Measurements from ENCODE around the gene ACOX2. TPM values are rescaled to one million over a fixed set of nuclear protein-coding genes. Genes with fewer than 3 reads are reported as not detected.
"Not testable (repeated sequence)": the region's sequence is repeated elsewhere in the genome, so short reads cannot be mapped to it uniquely, and the experiment has no call there.

Gene ACOX2
- total RNA-seq, 1 experiment from 2014 or later, result 3.8 TPM

GRCh38 chr3:58535531-58536500 lies 1.2 kb downstream of the ACOX2 start:
- DNase-seq (ENCODE audit: low spot score), result no peak

DNA sequence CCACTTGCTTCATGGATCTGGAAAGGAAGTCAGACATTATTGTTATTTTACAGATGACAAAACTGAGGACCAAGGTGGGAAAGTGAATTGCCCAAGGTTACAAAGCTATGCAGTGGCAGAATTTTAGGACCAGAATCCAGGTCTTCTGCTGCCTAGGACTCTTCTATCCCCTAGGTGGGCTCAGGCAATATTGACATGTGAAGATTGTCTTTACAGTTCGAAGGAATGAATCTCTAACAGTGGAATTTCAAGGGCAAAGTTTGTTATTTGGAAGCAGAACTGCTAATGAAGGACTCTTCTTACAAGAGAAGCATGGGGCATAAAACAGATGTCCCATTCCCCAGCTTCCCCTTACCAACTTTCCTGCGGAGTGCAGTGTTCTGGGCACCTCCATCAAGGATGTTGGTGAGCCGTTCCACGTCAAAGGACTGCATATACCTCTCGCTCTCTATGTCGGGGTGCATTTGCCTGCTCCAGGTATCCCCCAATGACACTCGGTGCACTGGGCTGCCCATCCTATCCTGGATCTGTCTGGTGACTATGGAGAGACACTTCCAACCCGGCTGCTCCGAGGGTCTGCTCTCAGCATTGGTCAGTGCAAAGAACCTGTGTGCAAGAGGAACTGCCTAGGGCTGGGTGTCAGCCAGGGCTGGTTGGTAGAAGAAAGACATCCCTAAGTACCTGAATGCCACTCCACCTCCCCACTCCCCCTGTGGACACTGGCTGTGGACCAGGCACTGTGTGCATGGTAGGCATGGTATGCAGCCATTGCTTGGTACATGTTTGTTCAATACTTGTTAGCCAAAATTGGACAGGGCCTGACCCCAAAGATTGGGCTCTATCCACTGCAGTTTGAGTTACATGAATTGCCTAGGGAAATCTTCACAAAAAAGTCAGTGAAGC lies 2.1 kb downstream of the ACOX2 start:
- DNase-seq (ENCODE audit: low spot score), result no peak

- peak; percentile 48 for DNase-seq (ENCODE audit: low spot score)
Measured at GRCh38 chr3:58532794-58533220, 4.2 kb downstream of the ACOX2 start.

- DNase-seq (ENCODE audit: low spot score), result no peak
Measured at GRCh38 chr3:58531956-58532355, 5.0 kb downstream of the ACOX2 start.

DNA sequence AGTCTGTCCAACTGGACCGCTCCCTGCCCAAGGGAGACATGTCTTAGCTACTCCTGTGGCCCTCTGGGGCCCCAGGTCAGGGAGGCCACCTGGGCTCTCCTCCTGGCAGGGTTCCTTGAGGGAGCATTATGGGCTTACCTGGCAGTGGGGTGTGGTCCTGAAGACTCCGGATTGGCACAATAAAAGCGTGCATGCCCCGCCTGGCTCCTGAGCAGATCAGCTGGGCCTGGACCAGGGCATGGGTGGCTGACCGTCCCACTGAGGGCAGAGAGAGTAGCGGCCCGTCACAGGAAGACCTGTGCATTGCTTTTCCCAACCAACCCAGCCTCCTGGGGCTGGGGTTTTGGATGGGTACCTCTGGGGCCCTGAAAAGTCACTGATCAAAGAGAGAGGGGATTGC lies 5.4 kb downstream of the ACOX2 start:
- no peak for DNase-seq (ENCODE audit: low spot score)

DNA sequence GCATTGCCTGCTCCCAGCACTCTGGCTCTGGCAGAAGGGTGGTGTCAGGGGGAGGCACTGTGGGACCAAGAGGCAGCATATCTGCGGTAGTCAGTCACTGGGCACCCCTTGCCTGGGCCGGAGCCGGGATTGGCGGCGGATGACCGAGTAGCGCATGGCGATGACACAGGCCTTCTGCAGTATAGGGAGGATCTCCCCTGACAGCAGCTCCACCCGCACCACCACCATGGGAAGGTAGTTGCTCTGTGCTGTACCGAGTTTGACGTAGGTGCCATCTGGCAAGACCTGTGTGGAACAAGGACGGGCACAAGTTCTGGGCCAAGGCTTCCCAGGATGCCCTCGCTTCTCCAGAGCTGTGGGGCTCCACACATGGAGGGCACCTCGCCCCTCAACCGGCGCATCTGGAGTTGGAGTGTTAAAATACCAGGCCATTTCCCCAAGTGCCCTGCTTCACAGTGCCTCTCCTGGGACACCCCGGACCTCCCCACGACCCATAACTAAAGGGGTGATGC lies 6.6 kb downstream of the ACOX2 start:
- no peak for DNase-seq (ENCODE audit: low spot score)

- no peak for DNase-seq (ENCODE audit: low spot score)
Measured at GRCh38 chr3:58529516-58530353, 7.3 kb downstream of the ACOX2 start.

DNA sequence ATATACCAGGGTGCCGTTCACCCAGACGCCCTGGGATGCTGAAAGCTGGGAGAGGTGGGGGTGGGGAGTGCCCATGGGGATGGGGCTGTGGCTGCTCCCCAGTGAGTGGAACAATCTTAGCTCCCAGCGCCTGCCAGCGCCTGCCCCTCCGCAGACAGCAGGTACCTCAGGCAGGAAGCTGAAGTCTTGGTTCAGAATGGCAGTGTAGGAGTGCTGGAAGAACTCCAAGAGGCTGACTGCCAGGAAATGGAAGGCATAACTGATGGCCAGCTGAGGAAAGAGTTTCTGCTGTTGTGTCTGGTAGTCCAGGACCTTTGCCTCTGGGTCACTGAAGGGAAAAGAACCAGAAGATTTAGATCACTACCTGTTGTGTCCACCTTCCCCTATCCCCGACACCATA lies 8.4 kb downstream of the ACOX2 start:
- peak; percentile 53 for DNase-seq (ENCODE audit: low spot score)

DNA sequence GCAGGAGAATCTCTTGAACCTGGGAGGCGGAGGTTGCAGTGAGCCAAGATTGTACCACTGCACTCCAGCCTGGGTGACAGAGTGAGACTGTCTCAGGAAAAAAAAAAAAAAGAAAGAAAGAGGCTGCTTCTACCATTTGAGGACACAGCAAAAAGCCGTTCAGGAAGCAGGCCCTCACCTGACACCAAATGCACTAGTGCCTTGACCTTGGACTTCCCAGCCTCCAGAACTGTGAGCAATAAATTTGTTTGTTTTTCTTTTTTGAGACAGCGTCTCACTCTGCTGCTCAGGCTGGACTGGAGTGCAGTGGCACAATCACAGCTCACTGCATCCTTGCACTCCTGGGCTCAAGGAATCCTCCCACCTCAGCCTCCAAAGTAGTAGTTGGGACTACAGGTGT lies 9.6 kb downstream of the ACOX2 start:
- not testable (repeated sequence) for DNase-seq (ENCODE audit: low spot score)

- peak; percentile 89 for DNase-seq (ENCODE audit: low spot score)
Measured at GRCh38 chr3:58526515-58526957, 10.5 kb downstream of the ACOX2 start.

DNA sequence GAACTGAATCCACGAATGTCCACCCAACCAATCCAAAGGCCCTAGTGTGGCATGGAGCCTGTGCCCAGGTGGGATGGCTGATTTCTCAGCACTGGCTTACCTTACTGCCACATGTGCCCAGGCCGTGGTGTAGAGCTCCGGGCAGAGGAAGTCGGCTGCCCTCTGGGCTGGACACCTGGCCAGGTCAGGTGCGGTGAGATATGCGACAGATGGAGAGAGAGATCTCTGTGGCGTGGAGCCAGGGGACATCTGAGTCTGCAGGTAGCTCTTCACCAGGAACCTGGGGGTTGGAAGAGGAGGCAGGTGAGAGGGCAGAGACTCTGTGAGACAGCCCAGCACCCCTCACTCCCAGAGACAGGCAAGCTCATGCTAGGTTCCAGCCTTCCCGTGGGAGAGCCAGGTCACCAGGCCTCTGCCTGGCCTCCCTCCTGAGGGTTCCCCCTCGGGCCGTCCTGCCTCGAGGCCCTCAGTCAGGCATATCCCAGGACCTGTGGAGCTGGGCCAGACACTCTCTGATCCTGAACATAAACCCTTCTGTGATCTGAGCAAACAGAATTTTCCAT lies 12.6 kb downstream of the ACOX2 start:
- no peak for DNase-seq (ENCODE audit: low spot score)

GRCh38 chr3:58522759-58523425 lies 14.1 kb downstream of the ACOX2 start:
- DNase-seq (ENCODE audit: low spot score), result no peak

- DNase-seq (ENCODE audit: low spot score), result no peak
Measured at GRCh38 chr3:58521917-58522631, 14.9 kb downstream of the ACOX2 start.

- DNase-seq (ENCODE audit: low spot score), result no peak
Measured at GRCh38 chr3:58521336-58521670, 15.7 kb downstream of the ACOX2 start.

- peak; percentile 32 for DNase-seq (ENCODE audit: low spot score)
Measured at GRCh38 chr3:58520403-58521335, 16.3 kb downstream of the ACOX2 start.

GRCh38 chr3:58519668-58520402 lies 17.2 kb downstream of the ACOX2 start:
- DNase-seq (ENCODE audit: low spot score), result no peak

- no peak for DNase-seq (ENCODE audit: low spot score)
Measured at GRCh38 chr3:58518291-58518789, 18.6 kb downstream of the ACOX2 start.

GRCh38 chr3:58514405-58514804 lies 22.6 kb downstream of the ACOX2 start:
- no peak for DNase-seq (ENCODE audit: low spot score)

Measured in H4 (cell line).